Measurements from ENCODE around the gene PRKAB2. TPM values are rescaled to one million over a fixed set of nuclear protein-coding genes. Genes with fewer than 3 reads are reported as not detected.

Gene PRKAB2
- total RNA-seq, 1 experiment from 2014 or later: 14.4 TPM

- TF ChIP-seq CTCF (conservative IDR thresholded peaks at IDR 0.05; ENCODE audit: low read depth, low read length) (no peak), EZH2 (IDR thresholded peaks at IDR 0.05; ENCODE audit: borderline replicate concordance, low read depth, low read length, poor library complexity, severe bottlenecking) (no peak)
- H3K9me3 ChIP-seq (ENCODE audit: low read depth, low read length, poor library complexity, severe bottlenecking): no peaks in the 10 kb centered on the region
- intact Hi-C loops (cut with micrococcal nuclease; ENCODE audit: unreplicated experiment): no loop called here
- ChIA-PET CTCF (no interaction called here), POLR2A (ENCODE audit: low non-redundant PET) (no interaction called here)
- no peaks in the 10 kb centered on the region for H3K36me3 ChIP-seq (ENCODE audit: insufficient read depth, low read length, poor library complexity, severe bottlenecking)
- H3K4me1 ChIP-seq (ENCODE audit: insufficient read depth, low read length, poor library complexity, severe bottlenecking): no peaks in the 10 kb centered on the region
- no peak overlapping the region for H3K27ac ChIP-seq (ENCODE audit: low read depth, low read length, poor library complexity, severe bottlenecking)
- peaks cover 5% of the 10 kb centered on the region for H3K27me3 ChIP-seq (replicated peaks; ENCODE audit: insufficient read depth, low read depth, low read length, poor library complexity)
- no peak overlapping the region for H3K4me3 ChIP-seq (ENCODE audit: low read depth, low read length, poor library complexity, severe bottlenecking)
- DNase-seq (ENCODE audit: low spot score): no peak
- no TSS peak for BruUV-seq (replicated peaks)
Measured at GRCh38 chr1:147216124-147216523, 43.9 kb upstream of the PRKAB2 start.

- no peaks in the 10 kb centered on the region for H3K4me1 ChIP-seq (ENCODE audit: insufficient read depth, low read length, poor library complexity, severe bottlenecking)
- no peak overlapping the region for H3K4me3 ChIP-seq (ENCODE audit: low read depth, low read length, poor library complexity, severe bottlenecking)
- DNase-seq (ENCODE audit: low spot score): no peak
- no peak overlapping the region for H3K27ac ChIP-seq (ENCODE audit: low read depth, low read length, poor library complexity, severe bottlenecking)
- no peak for TF ChIP-seq EZH2 (IDR thresholded peaks at IDR 0.05; ENCODE audit: borderline replicate concordance, low read depth, low read length, poor library complexity, severe bottlenecking)
- TF ChIP-seq CTCF (conservative IDR thresholded peaks at IDR 0.05; ENCODE audit: low read depth, low read length): no peak
- ChIA-PET POLR2A (ENCODE audit: low non-redundant PET) (no interaction called here), CTCF (no interaction called here)
- H3K27me3 ChIP-seq (replicated peaks; ENCODE audit: insufficient read depth, low read depth, low read length, poor library complexity): peaks cover 5% of the 10 kb centered on the region
- H3K36me3 ChIP-seq (ENCODE audit: insufficient read depth, low read length, poor library complexity, severe bottlenecking): no peaks in the 10 kb centered on the region
- BruUV-seq (replicated peaks): no TSS peak
- intact Hi-C loops (cut with micrococcal nuclease; ENCODE audit: unreplicated experiment): no loop called here
- no peaks in the 10 kb centered on the region for H3K9me3 ChIP-seq (ENCODE audit: low read depth, low read length, poor library complexity, severe bottlenecking)
Measured at GRCh38 chr1:147215540-147215916, 43.3 kb upstream of the PRKAB2 start.

GRCh38 chr1:147214842-147215539, 42.7 kb upstream of the PRKAB2 start:
- peaks cover 5% of the 10 kb centered on the region for H3K27me3 ChIP-seq (replicated peaks; ENCODE audit: insufficient read depth, low read depth, low read length, poor library complexity)
- no peak for DNase-seq (ENCODE audit: low spot score)
- H3K9me3 ChIP-seq (ENCODE audit: low read depth, low read length, poor library complexity, severe bottlenecking): no peaks in the 10 kb centered on the region
- intact Hi-C loops (cut with micrococcal nuclease; ENCODE audit: unreplicated experiment): no loop called here
- no peaks in the 10 kb centered on the region for H3K4me1 ChIP-seq (ENCODE audit: insufficient read depth, low read length, poor library complexity, severe bottlenecking)
- H3K4me3 ChIP-seq (ENCODE audit: low read depth, low read length, poor library complexity, severe bottlenecking): no peak overlapping the region
- POLR2A ChIA-PET (ENCODE audit: low non-redundant PET): no interaction called here
- no peaks in the 10 kb centered on the region for H3K36me3 ChIP-seq (ENCODE audit: insufficient read depth, low read length, poor library complexity, severe bottlenecking)
- no peak overlapping the region for H3K27ac ChIP-seq (ENCODE audit: low read depth, low read length, poor library complexity, severe bottlenecking)
- CTCF ChIA-PET: no interaction called here
- no peak for TF ChIP-seq EZH2 (IDR thresholded peaks at IDR 0.05; ENCODE audit: borderline replicate concordance, low read depth, low read length, poor library complexity, severe bottlenecking)
- TF ChIP-seq CTCF (conservative IDR thresholded peaks at IDR 0.05; ENCODE audit: low read depth, low read length): no peak
- BruUV-seq (replicated peaks): no TSS peak

Data from A673 (cell line).